ENCODE data around the gene CFTR.

Gene CFTR

GRCh38 chr7:117656806-117657205, 177.0 kb downstream of the CFTR start:
- in situ Hi-C loops (cut with MboI; ENCODE audit: low pct_unique_long_range_greater_than_20kb, low sequenced_read_pairs, unreplicated experiment) = no loop called here
- DNase-seq (ENCODE audit: low spot score) = no peak
- no peak for TF ChIP-seq CTCF (IDR thresholded peaks at IDR 0.05; ENCODE audit: extremely low read depth, insufficient read depth, missing control alignments)

GRCh38 chr7:117659531-117660011, 179.7 kb downstream of the CFTR start:
- TF ChIP-seq CTCF (IDR thresholded peaks at IDR 0.05; ENCODE audit: extremely low read depth, insufficient read depth, missing control alignments) = no peak
- no peak for DNase-seq (ENCODE audit: low spot score)
- in situ Hi-C loops (cut with MboI; ENCODE audit: low pct_unique_long_range_greater_than_20kb, low sequenced_read_pairs, unreplicated experiment) = no loop called here

- no peak for TF ChIP-seq CTCF (IDR thresholded peaks at IDR 0.05; ENCODE audit: extremely low read depth, insufficient read depth, missing control alignments)
- DNase-seq (ENCODE audit: low spot score) = no peak
Observed at GRCh38 chr7:117661328-117661727, 181.5 kb downstream of the CFTR start.

DNA sequence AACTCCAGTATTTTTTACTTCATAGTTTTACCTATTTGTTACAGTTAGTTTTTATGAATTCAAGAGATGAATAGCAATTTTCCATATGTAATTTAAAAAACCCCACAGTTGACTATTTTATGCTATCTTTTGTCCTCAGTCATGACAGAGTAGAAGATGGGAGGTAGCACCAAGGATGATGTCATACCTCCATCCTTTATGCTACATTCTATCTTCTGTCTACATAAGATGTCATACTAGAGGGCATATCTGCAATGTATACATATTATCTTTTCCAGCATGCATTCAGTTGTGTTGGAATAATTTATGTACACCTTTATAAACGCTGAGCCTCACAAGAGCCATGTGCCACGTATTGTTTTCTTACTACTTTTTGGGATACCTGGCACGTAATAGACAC, 184.2 kb downstream of the CFTR start:
- in situ Hi-C loops (cut with MboI; ENCODE audit: low pct_unique_long_range_greater_than_20kb, low sequenced_read_pairs, unreplicated experiment) = no loop called here
- no peak for TF ChIP-seq CTCF (IDR thresholded peaks at IDR 0.05; ENCODE audit: extremely low read depth, insufficient read depth, missing control alignments)
- no peak for DNase-seq (ENCODE audit: low spot score)

More at GRCh38 chr7:117661328-117661727, 181.5 kb downstream of the CFTR start:
- in situ Hi-C loops (cut with MboI; ENCODE audit: low pct_unique_long_range_greater_than_20kb, low sequenced_read_pairs, unreplicated experiment) = no loop called here

GRCh38 chr7:117665368-117665767, 185.5 kb downstream of the CFTR start:
- in situ Hi-C loops (cut with MboI; ENCODE audit: low pct_unique_long_range_greater_than_20kb, low sequenced_read_pairs, unreplicated experiment) = no loop called here
- DNase-seq (ENCODE audit: low spot score) = no peak
- TF ChIP-seq CTCF (IDR thresholded peaks at IDR 0.05; ENCODE audit: extremely low read depth, insufficient read depth, missing control alignments) = no peak

DNA sequence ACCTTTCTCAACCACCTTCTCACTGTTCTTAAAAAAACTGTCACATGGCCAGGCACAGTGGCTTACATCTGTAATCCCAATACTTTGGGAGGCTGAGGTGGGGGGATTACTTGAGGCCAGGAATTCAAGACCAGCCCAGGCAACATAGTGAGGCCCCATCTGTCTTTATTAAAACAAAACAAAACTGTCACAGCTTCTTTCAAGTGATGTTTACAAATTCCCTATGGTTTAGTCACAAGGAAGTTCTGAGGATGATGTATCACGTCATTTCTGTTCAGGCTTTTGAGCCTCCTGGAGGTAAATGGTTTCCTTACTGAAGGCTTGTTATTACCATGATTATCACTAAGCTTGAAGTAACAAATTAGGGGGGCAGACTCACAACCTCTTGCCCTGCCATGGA, 186.2 kb downstream of the CFTR start:
- in situ Hi-C loops (cut with MboI; ENCODE audit: low pct_unique_long_range_greater_than_20kb, low sequenced_read_pairs, unreplicated experiment) = no loop called here
- no peak for DNase-seq (ENCODE audit: low spot score)
- TF ChIP-seq CTCF (IDR thresholded peaks at IDR 0.05; ENCODE audit: extremely low read depth, insufficient read depth, missing control alignments) = no peak

DNA sequence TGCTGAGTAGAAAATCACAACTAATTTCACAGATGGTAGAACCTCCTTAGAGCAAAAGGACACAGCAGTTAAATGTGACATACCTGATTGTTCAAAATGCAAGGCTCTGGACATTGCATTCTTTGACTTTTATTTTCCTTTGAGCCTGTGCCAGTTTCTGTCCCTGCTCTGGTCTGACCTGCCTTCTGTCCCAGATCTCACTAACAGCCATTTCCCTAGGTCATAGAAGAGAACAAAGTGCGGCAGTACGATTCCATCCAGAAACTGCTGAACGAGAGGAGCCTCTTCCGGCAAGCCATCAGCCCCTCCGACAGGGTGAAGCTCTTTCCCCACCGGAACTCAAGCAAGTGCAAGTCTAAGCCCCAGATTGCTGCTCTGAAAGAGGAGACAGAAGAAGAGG, 186.9 kb downstream of the CFTR start:
- TF ChIP-seq CTCF (IDR thresholded peaks at IDR 0.05; ENCODE audit: extremely low read depth, insufficient read depth, missing control alignments) = no peak
- in situ Hi-C loops (cut with MboI; ENCODE audit: low pct_unique_long_range_greater_than_20kb, low sequenced_read_pairs, unreplicated experiment) = no loop called here
- no peak for DNase-seq (ENCODE audit: low spot score)
